GM13976 (cell line): Measurements from ENCODE around the gene RDX.
"Not testable (repeated sequence)": the region's sequence is repeated elsewhere in the genome, so short reads cannot be mapped to it uniquely, and the experiment has no call there.

Experiments
- DNase-seq: peaks from one replicate; pipeline ENCODE4 v3.0.0; 2012; ENCODE audit warnings: low spot score
- CTCF ChIP-seq: IDR thresholded peaks from 2 replicates; pipeline ENCODE4 v1.5.1; 2012; ENCODE audit warnings: borderline replicate concordance, mild to moderate bottlenecking; ENCODE audit not compliant: insufficient read depth; ENCODE audit errors: extremely low read depth, missing control alignments, control extremely low read depth
- in situ Hi-C: fragments of 300-500 bp; cut with MboI; formaldehyde crosslinking; loops from one replicate; pipeline ENCODE4 v1.12.0; 2022; ENCODE audit warnings: low sequenced_read_pairs, mixed read lengths, inconsistent platforms; ENCODE audit not compliant: unreplicated experiment

RDX gene

DNA sequence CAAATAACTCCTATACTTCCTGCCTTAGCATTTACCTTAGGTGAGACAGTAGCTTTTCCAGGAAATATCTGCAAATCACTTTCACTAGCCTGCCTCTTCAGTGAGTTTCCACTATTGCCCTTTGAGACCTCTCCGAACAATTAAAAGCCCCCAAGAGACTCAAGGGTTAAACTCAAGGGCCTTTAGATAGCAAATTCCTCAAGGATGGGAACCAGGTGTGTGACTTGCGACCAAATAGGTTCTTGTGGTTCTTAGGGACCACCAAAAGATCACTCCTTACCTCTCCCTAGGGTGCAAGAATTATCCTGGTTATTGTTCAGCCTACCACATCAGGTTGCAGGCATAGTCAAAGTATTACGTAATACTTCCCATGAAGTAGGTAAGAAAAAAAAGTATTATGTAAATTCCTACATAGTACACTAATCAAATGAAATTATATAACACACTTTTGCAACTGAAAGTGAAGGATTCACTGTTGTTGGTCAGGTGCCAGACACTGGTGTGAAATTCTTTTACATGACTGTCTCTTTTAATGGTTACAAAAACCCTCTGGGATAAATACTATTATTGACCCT lies 1.4 kb upstream of the RDX start:
- no peak for TF ChIP-seq CTCF
- in situ Hi-C loops, result no loop called here
- DNase-seq, result no peak

DNA sequence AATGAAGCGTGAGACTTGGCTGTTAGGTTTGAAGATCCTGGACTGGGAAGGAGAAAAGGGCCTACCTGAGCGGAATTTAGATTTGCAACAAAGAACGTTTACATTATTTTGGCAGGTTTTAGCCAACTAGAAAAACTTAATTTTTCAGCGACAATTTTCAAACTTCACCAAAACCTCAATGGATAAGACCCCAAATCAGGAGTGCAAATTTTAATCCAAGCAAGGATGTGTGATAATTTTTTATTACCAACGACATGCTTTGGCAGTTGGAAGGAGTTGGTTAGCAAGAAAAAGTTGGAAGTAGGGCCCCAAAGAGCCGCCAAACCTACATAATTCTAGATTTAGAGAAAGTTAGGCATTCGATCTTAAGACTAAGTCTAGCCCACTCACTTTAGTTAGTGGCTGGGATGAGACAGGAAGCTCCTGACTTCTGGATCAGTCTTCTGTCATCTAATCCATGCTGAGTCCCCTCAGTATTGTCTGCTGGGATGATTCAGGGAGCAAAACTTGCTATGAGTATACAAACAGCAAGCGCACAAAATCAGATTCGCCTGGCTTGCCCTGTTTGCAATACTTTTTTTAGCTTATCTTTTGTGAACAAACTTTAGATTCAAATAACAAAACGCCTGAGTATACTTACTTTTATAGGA lies 787 bp upstream of the RDX start:
- in situ Hi-C loops, result no loop called here
- no peak for TF ChIP-seq CTCF
- DNase-seq, result no peak

DNA sequence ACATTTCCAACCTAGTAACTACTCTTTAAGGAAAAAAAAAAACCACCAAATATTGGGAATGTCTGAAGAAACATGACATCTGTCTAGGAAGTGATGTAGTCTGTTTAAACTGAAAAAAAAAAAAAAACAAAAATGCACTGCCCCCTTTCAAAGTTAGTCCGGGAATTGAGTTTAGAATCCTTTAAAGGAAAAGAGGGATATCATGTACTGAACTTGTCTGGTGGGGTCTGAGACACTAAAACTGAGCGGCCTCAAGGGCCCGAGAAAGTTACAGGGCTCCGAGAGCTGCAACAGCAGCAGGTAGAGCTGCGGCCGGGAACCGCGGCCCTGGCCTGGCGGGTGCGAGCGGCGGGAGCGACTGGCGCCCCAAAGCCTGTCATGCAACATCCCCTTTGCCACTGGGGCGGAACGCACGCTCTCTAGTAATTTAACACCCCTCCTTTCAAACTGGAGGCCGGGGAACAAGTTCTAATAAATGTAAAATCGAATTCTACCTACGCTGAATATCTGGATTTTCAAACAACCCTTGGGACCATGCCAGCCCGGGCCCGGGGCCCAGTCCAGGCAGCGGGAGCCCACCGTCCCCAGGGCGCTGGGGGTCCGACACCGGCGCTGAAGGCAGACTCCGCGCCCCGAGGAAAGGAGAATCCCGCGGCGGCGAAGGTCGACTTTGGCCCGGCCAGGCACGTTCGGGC lies 736 bp downstream of the RDX start:
- in situ Hi-C loops, result no loop called here
- TF ChIP-seq CTCF, result no peak
- DNase-seq, result peak; percentile 81

GRCh38 chr11:110295086-110295485 lies 1.3 kb downstream of the RDX start:
- no peak for TF ChIP-seq CTCF
- in situ Hi-C loops, result no loop called here
- no peak for DNase-seq

GRCh38 chr11:110294509-110294908 lies 1.9 kb downstream of the RDX start:
- in situ Hi-C loops, result no loop called here
- DNase-seq, result no peak
- TF ChIP-seq CTCF, result no peak

GRCh38 chr11:110293389-110293788 lies 3.0 kb downstream of the RDX start:
- no peak for TF ChIP-seq CTCF
- in situ Hi-C loops, result no loop called here
- no peak for DNase-seq

GRCh38 chr11:110292146-110292545 lies 4.3 kb downstream of the RDX start:
- DNase-seq, in situ Hi-C loops: not testable (repeated sequence)
